ENCODE data around the gene CCL2. TPM values are rescaled to one million over a fixed set of nuclear protein-coding genes. Genes with fewer than 3 reads are reported as not detected.

CCL2 gene
- total RNA-seq, 1 donor from 2014 or later: not detected

GRCh38 chr17:34230342-34230741 lies 24.7 kb upstream of the CCL2 start:
- Histone ChIP-seq H3K4me3 (ENCODE audit: low read depth, low read length) (no peak overlapping the region), H3K27me3 (ENCODE audit: control insufficient read depth, insufficient read depth, low read length) (no peaks in the 10 kb centered on the region), H3K36me3 (ENCODE audit: control insufficient read depth, insufficient read depth, low read length) (no peaks in the 10 kb centered on the region)
- TF ChIP-seq CTCF (IDR thresholded peaks at IDR 0.05; ENCODE audit: insufficient read depth, low read length, severe bottlenecking): no peak
- DNase-seq (ENCODE audit: low read depth) (no peak), FAIRE-seq (no peak)

GRCh38 chr17:34234616-34235015 lies 20.5 kb upstream of the CCL2 start:
- DNase-seq (ENCODE audit: low read depth) (no peak), FAIRE-seq (no peak)
- no peak for TF ChIP-seq CTCF (IDR thresholded peaks at IDR 0.05; ENCODE audit: insufficient read depth, low read length, severe bottlenecking)
- H3K4me3 ChIP-seq (ENCODE audit: low read depth, low read length): no peak overlapping the region
- no peaks in the 10 kb centered on the region for H3K36me3 ChIP-seq (ENCODE audit: control insufficient read depth, insufficient read depth, low read length)
- no peaks in the 10 kb centered on the region for H3K27me3 ChIP-seq (ENCODE audit: control insufficient read depth, insufficient read depth, low read length)

GRCh38 chr17:34235389-34236028 lies 19.6 kb upstream of the CCL2 start:
- Histone ChIP-seq H3K27me3 (ENCODE audit: control insufficient read depth, insufficient read depth, low read length) (no peaks in the 10 kb centered on the region), H3K36me3 (ENCODE audit: control insufficient read depth, insufficient read depth, low read length) (no peaks in the 10 kb centered on the region), H3K4me3 (ENCODE audit: low read depth, low read length) (no peak overlapping the region)
- FAIRE-seq (no peak), DNase-seq (ENCODE audit: low read depth) (no peak)
- no peak for TF ChIP-seq CTCF (IDR thresholded peaks at IDR 0.05; ENCODE audit: insufficient read depth, low read length, severe bottlenecking)

- H3K27me3 ChIP-seq (ENCODE audit: control insufficient read depth, insufficient read depth, low read length): no peaks in the 10 kb centered on the region
- no peak for TF ChIP-seq CTCF (IDR thresholded peaks at IDR 0.05; ENCODE audit: insufficient read depth, low read length, severe bottlenecking)
- H3K4me3 ChIP-seq (ENCODE audit: low read depth, low read length): no peak overlapping the region
- FAIRE-seq (no peak), DNase-seq (ENCODE audit: low read depth) (no peak)
- no peaks in the 10 kb centered on the region for H3K36me3 ChIP-seq (ENCODE audit: control insufficient read depth, insufficient read depth, low read length)
Observed at GRCh38 chr17:34236281-34236892, 18.7 kb upstream of the CCL2 start.

GRCh38 chr17:34237458-34237857 lies 17.6 kb upstream of the CCL2 start:
- Histone ChIP-seq H3K27me3 (ENCODE audit: control insufficient read depth, insufficient read depth, low read length) (no peaks in the 10 kb centered on the region), H3K36me3 (ENCODE audit: control insufficient read depth, insufficient read depth, low read length) (no peaks in the 10 kb centered on the region), H3K4me3 (ENCODE audit: low read depth, low read length) (no peak overlapping the region)
- no peak for FAIRE-seq
- no peak for DNase-seq (ENCODE audit: low read depth)
- no peak for TF ChIP-seq CTCF (IDR thresholded peaks at IDR 0.05; ENCODE audit: insufficient read depth, low read length, severe bottlenecking)

GRCh38 chr17:34241062-34241461 lies 14.0 kb upstream of the CCL2 start:
- no peak for TF ChIP-seq CTCF (IDR thresholded peaks at IDR 0.05; ENCODE audit: insufficient read depth, low read length, severe bottlenecking)
- Histone ChIP-seq H3K36me3 (ENCODE audit: control insufficient read depth, insufficient read depth, low read length) (no peaks in the 10 kb centered on the region), H3K27me3 (ENCODE audit: control insufficient read depth, insufficient read depth, low read length) (no peaks in the 10 kb centered on the region), H3K4me3 (ENCODE audit: low read depth, low read length) (no peak overlapping the region)
- FAIRE-seq: no peak
- no peak for DNase-seq (ENCODE audit: low read depth)
